HEK293T (cell line): ENCODE results near the gene NOL12.

ENCODE experiments used
- CTCF ChIA-PET: fragments of 350-600 bp; formaldehyde crosslinking; extraction: SDS; loops from one replicate; lab custom pipeline; 2021; ENCODE audit warnings: antibody characterized with exemption, inconsistent platforms; lab: Yijun Ruan, JAX
- POLR2A ChIA-PET: fragments of 350-600 bp; formaldehyde crosslinking; extraction: SDS; loops from one replicate; lab custom pipeline; 2020; ENCODE audit warnings: antibody characterized with exemption, inconsistent platforms; lab: Yijun Ruan, JAX
- DNase-seq: peaks from one replicate; pipeline ENCODE4 v3.0.0; 2012; ENCODE audit warnings: mixed read lengths; ENCODE audit errors: extremely low spot score
- ARNT ChIP-seq: fragments of 450-650 bp; IDR thresholded peaks from 2 replicates; pipeline ENCODE4 v1.6.1; 2017; ENCODE audit warnings: mild to moderate bottlenecking
- BHLHE40 ChIP-seq: fragments of 450-650 bp; IDR thresholded peaks from 2 replicates; pipeline ENCODE4 v1.6.1; 2016; ENCODE audit warnings: mild to moderate bottlenecking, moderate library complexity, borderline replicate concordance
- CTBP1 ChIP-seq: fragments of 450-650 bp; IDR thresholded peaks from 2 replicates; pipeline ENCODE4 v1.6.1; 2016; ENCODE audit warnings: borderline replicate concordance
- ELF4 ChIP-seq: fragments of 450-650 bp; IDR thresholded peaks from 2 replicates; pipeline ENCODE4 v1.6.1; 2017; ENCODE audit warnings: antibody characterized with exemption
- FOXA1 ChIP-seq: fragments of 450-650 bp; IDR thresholded peaks from 2 replicates; pipeline ENCODE4 v1.6.1; 2016; ENCODE audit warnings: mild to moderate bottlenecking
- FOXK2 ChIP-seq: fragments of 450-650 bp; IDR thresholded peaks from 2 replicates; pipeline ENCODE4 v1.6.1; 2016; ENCODE audit warnings: mild to moderate bottlenecking
- FOXM1 ChIP-seq: fragments of 450-650 bp; IDR thresholded peaks from 2 replicates; pipeline ENCODE4 v1.6.1; 2017; ENCODE audit warnings: mild to moderate bottlenecking, borderline replicate concordance
- HDGF ChIP-seq: fragments of 450-650 bp; IDR thresholded peaks from 2 replicates; pipeline ENCODE4 v1.6.1; 2017; ENCODE audit warnings: antibody characterized with exemption, borderline replicate concordance
- L3MBTL2 ChIP-seq: fragments of 450-650 bp; conservative IDR thresholded peaks from 2 replicates; pipeline ENCODE4 v1.6.1; 2016; ENCODE audit warnings: mild to moderate bottlenecking
- LEF1 ChIP-seq: fragments of 450-650 bp; IDR thresholded peaks from 2 replicates; pipeline ENCODE4 v1.6.1; 2017; ENCODE audit warnings: mild to moderate bottlenecking, borderline replicate concordance
- NFRKB ChIP-seq: fragments of 450-650 bp; IDR thresholded peaks from 2 replicates; pipeline ENCODE4 v1.6.1; 2016; ENCODE audit warnings: mild to moderate bottlenecking, moderate library complexity
- PKNOX1 ChIP-seq: fragments of 450-650 bp; IDR thresholded peaks from 2 replicates; pipeline ENCODE4 v1.6.1; 2016
- SP1 ChIP-seq: fragments of 450-650 bp; IDR thresholded peaks from 2 replicates; pipeline ENCODE4 v1.6.1; 2017
- SUZ12 ChIP-seq: fragments of 450-650 bp; IDR thresholded peaks from 2 replicates; pipeline ENCODE4 v1.6.1; 2016; ENCODE audit warnings: mild to moderate bottlenecking
- TARDBP ChIP-seq: fragments of 450-650 bp; IDR thresholded peaks from 2 replicates; pipeline ENCODE4 v1.6.1; 2016
- ZNF384 ChIP-seq: fragments of 450-650 bp; IDR thresholded peaks from 2 replicates; pipeline ENCODE4 v1.6.1; 2016

Gene NOL12

DNA sequence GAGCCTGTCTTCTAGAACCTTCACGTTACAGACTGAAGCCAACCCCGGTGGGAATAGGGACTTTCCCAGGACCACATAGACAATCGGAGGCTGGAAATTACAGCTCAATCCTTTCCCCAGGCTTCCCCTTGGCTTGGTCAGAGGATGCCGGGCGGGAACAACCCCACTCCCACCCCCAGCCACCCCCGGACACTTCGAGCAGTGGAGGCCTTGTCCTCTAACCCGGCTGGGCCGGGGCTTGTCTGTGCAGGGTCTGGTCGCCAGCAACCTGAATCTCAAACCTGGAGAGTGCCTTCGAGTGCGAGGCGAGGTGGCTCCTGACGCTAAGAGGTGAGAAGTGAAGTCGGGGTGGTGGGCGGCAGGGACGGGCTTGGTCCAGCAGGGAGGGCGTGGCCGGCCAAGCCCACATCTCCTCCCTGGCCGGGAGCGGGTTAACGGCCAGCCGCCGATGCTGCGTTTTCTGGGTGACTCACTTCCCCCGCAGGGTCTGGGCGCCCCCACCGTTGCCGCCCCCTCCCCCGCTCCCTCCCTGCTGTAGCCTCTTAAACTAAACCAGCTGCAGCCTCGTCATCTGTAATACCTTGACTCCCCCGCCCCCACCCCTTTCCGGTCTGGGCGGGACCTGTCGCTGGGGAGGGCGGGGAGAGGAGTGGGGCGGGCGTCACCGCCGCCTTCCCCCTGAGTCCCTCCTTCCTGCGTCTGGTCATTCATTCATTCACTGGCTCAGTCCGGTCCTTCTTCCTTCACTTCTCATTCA is 9.2 kb upstream of the NOL12 start:
- CTCF ChIA-PET: interaction anchor here (0.9 to 1.5 kb wide), 2 partner anchors 16 to 34 kb away, joined by 3 to 5 read pairs; no protein-coding TSS in a partner anchor
- POLR2A ChIA-PET: interaction anchor here (1.4 to 8.9 kb wide), 4 partner anchors 9 to 128 kb away, joined by 4 to 105 read pairs (median 4); partner anchors contain the start of genes NOL12 and PDXP
- DNase-seq: peak; percentile 77
- TF ChIP-seq FOXK2 (no peak), BHLHE40 (no peak), L3MBTL2 (peak; percentile 79)

DNA sequence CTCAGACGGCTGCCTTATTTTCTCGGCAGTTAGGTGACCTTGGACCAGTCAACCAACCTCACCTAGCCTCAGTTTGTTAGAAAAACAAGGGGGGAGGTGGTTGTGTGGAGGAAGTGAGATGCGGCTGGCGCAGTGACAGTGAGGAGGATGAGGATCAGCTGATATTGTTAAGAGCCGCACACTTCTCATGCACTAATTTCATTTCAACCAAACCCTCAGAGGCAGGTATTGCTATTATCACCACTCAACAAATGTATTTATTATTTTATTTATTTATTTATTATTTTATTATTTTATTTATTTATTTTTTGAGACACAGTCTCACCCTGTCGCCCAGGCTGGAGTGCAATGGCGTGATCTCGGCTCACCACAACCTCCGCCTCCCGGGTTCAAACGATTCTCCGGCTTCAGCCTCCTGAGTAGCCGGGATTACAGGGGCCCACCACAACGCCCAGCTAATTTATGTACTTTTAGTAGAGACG is 8.6 kb upstream of the NOL12 start:
- TF ChIP-seq ELF4 (no peak), FOXA1 (no peak), PKNOX1 (no peak), L3MBTL2 (no peak), FOXK2 (no peak), CTBP1 (no peak), SUZ12 (no peak), ARNT (no peak), SP1 (no peak), HDGF (no peak), BHLHE40 (no peak), TARDBP (no peak), ZNF384 (no peak), NFRKB (no peak), LEF1 (no peak), FOXM1 (no peak)
- no peak for DNase-seq
- CTCF ChIA-PET: interaction anchor here (0.9 to 1.5 kb wide), 2 partner anchors 16 to 35 kb away, joined by 3 to 5 read pairs; no protein-coding TSS in a partner anchor
- POLR2A ChIA-PET: interaction anchor here (1.4 to 8.9 kb wide), 4 partner anchors 9 to 128 kb away, joined by 4 to 105 read pairs (median 4); partner anchors contain the start of genes NOL12 and PDXP

- CTCF ChIA-PET: interaction anchor here (1.0 kb wide), 1 partner anchor 35 kb away, joined by 3 read pairs; no protein-coding TSS in a partner anchor
- POLR2A ChIA-PET: interaction anchor here (4.1 kb wide), 1 partner anchor 18 kb away, joined by 44 read pairs; the partner anchor contains the start of gene PDXP
- TF ChIP-seq FOXA1 (no peak), SP1 (no peak), ZNF384 (no peak), HDGF (no peak), FOXK2 (no peak), NFRKB (no peak), SUZ12 (no peak), TARDBP (no peak), PKNOX1 (no peak), L3MBTL2 (no peak), LEF1 (no peak), ARNT (no peak), FOXM1 (no peak), ELF4 (no peak), BHLHE40 (no peak), CTBP1 (no peak)
- DNase-seq: no peak
These were observed 7.8 kb upstream of the NOL12 start for GRCh38 chr22:37678372-37678771.

DNA sequence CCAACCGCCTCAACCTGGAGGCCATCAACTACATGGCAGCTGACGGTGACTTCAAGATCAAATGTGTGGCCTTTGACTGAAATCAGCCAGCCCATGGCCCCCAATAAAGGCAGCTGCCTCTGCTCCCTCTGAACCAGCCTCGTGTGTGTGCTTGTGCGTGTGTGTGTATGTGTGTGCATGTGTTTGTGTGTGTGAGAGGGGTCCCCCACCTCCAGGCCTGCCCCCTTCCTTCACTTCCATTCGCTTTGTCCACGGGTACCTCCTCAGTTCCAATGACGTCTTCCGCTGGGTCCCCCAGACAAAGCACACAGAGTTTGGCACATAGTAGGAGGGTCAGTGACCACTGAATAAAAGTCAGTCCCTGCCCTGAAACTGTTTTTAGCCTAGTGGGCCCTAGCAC is 6.5 kb upstream of the NOL12 start:
- CTCF ChIA-PET: interaction anchor here (0.8 to 3.3 kb wide), 3 partner anchors 20 to 208 kb away, joined by 6 to 40 read pairs (median 24); partner anchors contain the start of gene PDXP
- POLR2A ChIA-PET: interaction anchor here (0.6 to 4.1 kb wide), 3 partner anchors 20 to 226 kb away, joined by 3 to 44 read pairs (median 3); partner anchors contain the start of gene PDXP
- DNase-seq: no peak
- TF ChIP-seq SUZ12 (no peak), ZNF384 (no peak), FOXK2 (no peak), ARNT (no peak), TARDBP (no peak), SP1 (no peak)

DNA sequence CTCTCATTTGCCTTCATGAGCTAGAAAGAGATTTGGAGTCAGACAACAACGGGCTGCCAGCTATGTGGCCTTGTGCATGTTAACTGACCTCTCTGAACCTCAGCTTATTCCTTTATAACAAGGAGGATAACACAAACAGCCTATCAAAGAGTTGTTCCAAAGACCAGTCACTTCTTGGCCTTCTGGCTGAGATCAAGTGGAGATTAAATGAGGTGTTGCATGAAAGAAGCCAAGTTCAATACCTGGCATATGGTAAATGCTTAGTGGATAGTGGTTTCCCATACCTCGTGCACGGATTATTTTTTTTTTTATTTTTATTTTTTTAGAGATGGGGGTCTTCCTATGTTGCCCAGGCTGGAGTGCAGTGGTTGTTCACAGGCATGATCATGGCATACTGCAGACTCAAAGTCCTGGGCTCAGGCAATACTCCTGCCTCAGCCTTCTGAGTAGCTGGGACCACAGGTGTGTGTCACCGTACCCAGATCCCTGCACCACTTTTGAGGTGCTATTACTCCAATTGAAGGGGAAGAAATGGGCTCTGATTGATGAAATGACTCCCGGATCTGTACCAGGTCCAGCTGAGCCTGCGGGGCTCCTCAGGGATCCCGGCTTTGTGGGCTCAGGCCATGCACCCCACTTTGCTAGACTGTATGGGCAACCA is 5.8 kb upstream of the NOL12 start:
- ChIA-PET CTCF (interaction anchor here (0.7 to 3.3 kb wide), 5 partner anchors 15 to 208 kb away, joined by 3 to 40 read pairs (median 6); partner anchors contain the start of gene PDXP), POLR2A (interaction anchor here (0.6 to 4.1 kb wide), 4 partner anchors 13 to 225 kb away, joined by 3 to 44 read pairs (median 3); partner anchors contain the start of gene PDXP)
- no peak for DNase-seq
- TF ChIP-seq FOXA1 (no peak), NFRKB (no peak), PKNOX1 (no peak), LEF1 (no peak), ELF4 (no peak), FOXK2 (no peak), CTBP1 (no peak), HDGF (no peak), TARDBP (no peak), L3MBTL2 (no peak), FOXM1 (no peak), BHLHE40 (no peak), ARNT (no peak), ZNF384 (no peak), SP1 (no peak), SUZ12 (no peak)
